ENCODE results near the gene INVS. TPM values are rescaled to one million over a fixed set of nuclear protein-coding genes. Genes with fewer than 3 reads are reported as not detected.

The INVS gene
- total RNA-seq, 2 experiments from 2014 or later, result 10.5 to 12.1 TPM

DNA sequence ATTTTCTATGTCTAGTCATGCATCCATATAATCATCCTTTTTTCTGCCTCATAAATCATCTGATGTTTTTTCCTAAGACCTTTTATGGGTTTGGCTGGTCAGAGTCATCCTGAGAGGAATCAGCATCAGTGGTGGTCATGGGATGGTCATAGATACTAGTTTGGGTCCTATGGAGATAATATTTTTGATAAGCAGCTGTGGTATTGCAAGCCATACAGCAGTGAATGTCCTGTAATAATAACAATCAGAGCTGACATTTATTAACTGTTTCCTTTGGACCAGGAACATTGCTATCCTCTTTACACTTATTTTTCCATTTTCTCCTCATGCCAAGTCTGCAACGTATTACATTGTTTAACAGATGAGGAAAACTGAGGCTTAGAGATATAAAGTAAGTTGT lies 170.6 kb downstream of the INVS start:
- ChIA-PET POLR2A (no interaction called here), CTCF (interaction anchor here (1.0 kb wide), 1 partner anchor 55 kb away, joined by 3 read pairs; no protein-coding TSS in a partner anchor)
- Mint-ChIP-seq H3K9me3 (no peaks in the 10 kb centered on the region), H3K4me1 (ENCODE audit: low read depth) (no peaks in the 10 kb centered on the region), H3K27ac (no peak overlapping the region), H3K36me3 (peaks cover 24% of the 10 kb centered on the region), H3K4me3 (no peak overlapping the region), H3K27me3 (no peaks in the 10 kb centered on the region)
- no peak for DNase-seq
- intact Hi-C loops (cut with micrococcal nuclease), result no loop called here

- ChIA-PET POLR2A (no interaction called here), CTCF (no interaction called here)
- no peak for DNase-seq
- H3K36me3 Mint-ChIP-seq, result peaks cover 27% of the 10 kb centered on the region
- H3K9me3 Mint-ChIP-seq, result no peaks in the 10 kb centered on the region
- intact Hi-C loops (cut with micrococcal nuclease), result no loop called here
- no peak overlapping the region for H3K4me3 Mint-ChIP-seq
- H3K27ac Mint-ChIP-seq, result no peak overlapping the region
- H3K4me1 Mint-ChIP-seq (ENCODE audit: low read depth), result no peaks in the 10 kb centered on the region
- H3K27me3 Mint-ChIP-seq, result no peaks in the 10 kb centered on the region
These were observed 178.3 kb downstream of the INVS start for GRCh38 chr9:100277166-100277979.

- Mint-ChIP-seq H3K27ac (no peak overlapping the region), H3K4me3 (no peak overlapping the region), H3K27me3 (no peaks in the 10 kb centered on the region), H3K4me1 (ENCODE audit: low read depth) (no peaks in the 10 kb centered on the region), H3K9me3 (peaks cover 12% of the 10 kb centered on the region), H3K36me3 (peaks cover 45% of the 10 kb centered on the region)
- CTCF ChIA-PET, result no interaction called here
- POLR2A ChIA-PET, result no interaction called here
- intact Hi-C loops (cut with micrococcal nuclease), result no loop called here
- no peak for DNase-seq
These were observed 182.0 kb downstream of the INVS start for GRCh38 chr9:100281066-100281465.

GRCh38 chr9:100281676-100282387 lies 182.8 kb downstream of the INVS start:
- H3K4me3 Mint-ChIP-seq, result no peak overlapping the region
- ChIA-PET CTCF (interaction anchor here (1.2 kb wide), 1 partner anchor 43 kb away, joined by 4 read pairs; no protein-coding TSS in a partner anchor), POLR2A (no interaction called here)
- H3K27me3 Mint-ChIP-seq, result no peaks in the 10 kb centered on the region
- H3K4me1 Mint-ChIP-seq (ENCODE audit: low read depth), result no peaks in the 10 kb centered on the region
- H3K27ac Mint-ChIP-seq, result no peak overlapping the region
- no peak for DNase-seq
- intact Hi-C loops (cut with micrococcal nuclease), result no loop called here
- H3K9me3 Mint-ChIP-seq, result peaks cover 12% of the 10 kb centered on the region
- H3K36me3 Mint-ChIP-seq, result peaks cover 45% of the 10 kb centered on the region

- no peak overlapping the region for H3K27ac Mint-ChIP-seq
- no peaks in the 10 kb centered on the region for H3K27me3 Mint-ChIP-seq
- DNase-seq, result no peak
- H3K4me1 Mint-ChIP-seq (ENCODE audit: low read depth), result no peaks in the 10 kb centered on the region
- intact Hi-C loops (cut with micrococcal nuclease), result no loop called here
- ChIA-PET POLR2A (no interaction called here), CTCF (interaction anchor here (1.2 kb wide), 1 partner anchor 42 kb away, joined by 4 read pairs; no protein-coding TSS in a partner anchor)
- no peak overlapping the region for H3K4me3 Mint-ChIP-seq
- H3K36me3 Mint-ChIP-seq, result peaks cover 46% of the 10 kb centered on the region
- H3K9me3 Mint-ChIP-seq, result peaks cover 13% of the 10 kb centered on the region
These were observed 183.3 kb downstream of the INVS start for GRCh38 chr9:100282388-100282719.

DNA sequence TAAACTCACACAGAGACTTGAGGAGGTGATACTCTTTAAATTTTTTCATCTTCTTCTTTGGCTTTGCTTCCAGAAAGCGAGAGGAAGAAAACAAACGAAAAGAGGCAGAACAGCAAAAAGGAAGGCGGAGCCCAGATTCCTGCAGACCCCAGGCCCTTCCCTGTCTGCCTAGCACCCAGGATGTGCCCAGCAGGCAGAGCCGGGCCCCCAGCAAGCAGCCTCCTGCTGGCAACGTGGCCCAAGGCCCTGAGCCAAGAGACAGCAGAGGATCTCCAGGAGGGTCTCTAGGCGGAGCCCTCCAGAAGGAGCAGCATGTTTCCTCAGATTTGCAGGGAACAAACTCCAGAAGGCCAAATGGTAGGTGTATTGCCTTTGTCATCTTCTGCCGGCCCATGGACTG lies 185.2 kb downstream of the INVS start:
- peaks cover 55% of the 10 kb centered on the region for H3K36me3 Mint-ChIP-seq

DNA sequence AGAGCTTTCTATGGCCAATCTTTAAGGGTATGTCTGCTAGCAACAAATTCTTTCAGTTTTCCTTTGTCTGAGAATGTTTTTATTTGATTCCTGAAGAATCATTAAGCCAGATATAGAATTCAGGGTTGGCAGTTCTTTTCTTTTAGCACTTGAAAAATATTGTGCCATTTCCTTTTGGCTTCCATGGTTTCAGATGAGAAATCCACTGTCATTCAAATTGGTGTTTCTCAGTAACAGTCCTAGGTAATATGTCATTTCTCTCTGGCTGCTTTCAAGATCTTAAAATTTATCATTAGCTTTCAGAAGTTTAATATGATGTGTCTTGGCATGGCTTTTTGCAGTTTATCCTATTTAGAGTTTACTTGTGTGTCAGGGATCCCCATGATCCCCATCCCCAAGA lies 186.0 kb downstream of the INVS start:
- Mint-ChIP-seq H3K4me1 (ENCODE audit: low read depth) (no peaks in the 10 kb centered on the region), H3K27ac (no peak overlapping the region), H3K36me3 (peaks cover 61% of the 10 kb centered on the region), H3K27me3 (no peaks in the 10 kb centered on the region), H3K4me3 (no peak overlapping the region), H3K9me3 (peaks cover 21% of the 10 kb centered on the region)
- CTCF ChIA-PET, result no interaction called here
- no peak for DNase-seq
- POLR2A ChIA-PET, result no interaction called here
- intact Hi-C loops (cut with micrococcal nuclease), result no loop called here

More for the DNA sequence above, 185.2 kb downstream of the INVS start:
- Mint-ChIP-seq H3K4me1 (ENCODE audit: low read depth) (no peaks in the 10 kb centered on the region), H3K9me3 (peaks cover 21% of the 10 kb centered on the region), H3K27me3 (no peaks in the 10 kb centered on the region), H3K27ac (no peak overlapping the region), H3K4me3 (no peak overlapping the region)
- no peak for DNase-seq
- ChIA-PET POLR2A (no interaction called here), CTCF (no interaction called here)
- intact Hi-C loops (cut with micrococcal nuclease), result no loop called here

DNA sequence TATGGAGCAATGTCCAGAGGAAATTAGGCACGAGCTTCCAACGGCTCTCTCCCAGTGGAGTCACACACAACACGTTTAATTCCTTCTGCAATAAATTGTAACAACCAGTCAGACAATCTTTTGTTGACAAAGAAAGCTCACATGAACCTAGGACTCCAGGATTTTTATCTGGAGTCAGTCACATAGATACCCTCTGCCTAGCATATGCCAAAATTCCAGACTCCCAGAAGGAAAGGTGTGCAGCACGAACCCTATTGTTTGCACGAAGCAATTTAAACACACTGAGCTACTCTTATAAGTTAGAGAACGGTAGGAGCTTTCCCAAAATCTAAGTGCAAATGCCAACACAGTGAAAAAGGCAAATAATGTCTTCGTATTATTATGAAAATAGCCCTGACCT lies 186.6 kb downstream of the INVS start:
- no peak overlapping the region for H3K4me3 Mint-ChIP-seq
- ChIA-PET POLR2A (no interaction called here), CTCF (no interaction called here)
- H3K36me3 Mint-ChIP-seq, result peaks cover 60% of the 10 kb centered on the region
- no peak for DNase-seq
- no peak overlapping the region for H3K27ac Mint-ChIP-seq
- peaks cover 21% of the 10 kb centered on the region for H3K9me3 Mint-ChIP-seq
- H3K27me3 Mint-ChIP-seq, result no peaks in the 10 kb centered on the region
- intact Hi-C loops (cut with micrococcal nuclease), result no loop called here
- no peaks in the 10 kb centered on the region for H3K4me1 Mint-ChIP-seq (ENCODE audit: low read depth)

- Mint-ChIP-seq H3K9me3 (peaks cover 21% of the 10 kb centered on the region), H3K27me3 (no peaks in the 10 kb centered on the region), H3K36me3 (peaks cover 62% of the 10 kb centered on the region), H3K27ac (no peak overlapping the region), H3K4me3 (no peak overlapping the region), H3K4me1 (ENCODE audit: low read depth) (no peaks in the 10 kb centered on the region)
- ChIA-PET POLR2A (no interaction called here), CTCF (no interaction called here)
- intact Hi-C loops (cut with micrococcal nuclease), result no loop called here
- DNase-seq, result no peak
These were observed 187.2 kb downstream of the INVS start for GRCh38 chr9:100286257-100286656.

DNA sequence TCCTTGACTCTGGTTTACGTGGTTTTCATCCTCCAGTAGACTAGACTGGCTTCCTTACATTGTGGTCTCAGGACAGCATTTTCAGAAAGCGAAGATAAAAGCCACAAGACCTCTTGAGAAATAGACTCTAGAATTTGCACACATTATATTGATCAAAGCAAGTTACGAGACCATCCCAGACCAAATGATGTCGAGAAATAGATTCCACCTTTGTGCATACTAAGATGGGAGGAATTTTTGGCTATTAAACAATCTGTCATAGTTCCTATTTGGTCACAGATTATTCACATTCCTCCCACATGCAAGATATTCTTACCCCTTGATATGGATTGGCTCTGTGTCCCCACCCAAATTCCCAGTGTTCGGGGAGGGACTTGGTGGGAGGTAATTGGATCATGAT lies 188.1 kb downstream of the INVS start:
- ChIA-PET CTCF (no interaction called here), POLR2A (no interaction called here)
- DNase-seq, result no peak
- Mint-ChIP-seq H3K9me3 (peaks cover 21% of the 10 kb centered on the region), H3K27ac (no peak overlapping the region), H3K27me3 (no peaks in the 10 kb centered on the region), H3K36me3 (peaks cover 72% of the 10 kb centered on the region), H3K4me3 (no peak overlapping the region), H3K4me1 (ENCODE audit: low read depth) (no peaks in the 10 kb centered on the region)
- intact Hi-C loops (cut with micrococcal nuclease), result no loop called here

DNA sequence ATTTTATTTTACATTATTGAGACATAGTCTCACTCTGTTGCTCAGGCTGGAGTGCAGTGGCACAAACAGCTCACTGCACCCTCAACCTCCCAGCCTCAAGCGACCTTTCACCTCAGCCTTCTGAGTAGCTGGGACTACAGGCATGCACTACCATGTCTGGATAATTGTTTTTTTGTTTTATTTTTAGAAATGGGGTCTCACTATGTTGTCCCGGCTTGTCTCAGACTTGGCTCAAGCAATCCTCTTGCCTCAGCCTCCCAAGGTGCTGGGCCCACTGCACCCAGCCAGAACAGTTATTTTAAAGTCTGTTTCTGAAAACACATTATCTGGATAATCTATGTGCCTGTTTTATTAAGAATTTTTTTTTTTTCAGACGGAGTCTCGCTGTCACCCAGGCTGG lies 191.7 kb downstream of the INVS start:
- no peak overlapping the region for H3K4me3 Mint-ChIP-seq
- H3K27ac Mint-ChIP-seq, result no peak overlapping the region
- ChIA-PET CTCF (no interaction called here), POLR2A (no interaction called here)
- H3K36me3 Mint-ChIP-seq, result peaks cover 62% of the 10 kb centered on the region
- H3K27me3 Mint-ChIP-seq, result no peaks in the 10 kb centered on the region
- DNase-seq, result no peak
- intact Hi-C loops (cut with micrococcal nuclease), result no loop called here
- no peaks in the 10 kb centered on the region for H3K4me1 Mint-ChIP-seq (ENCODE audit: low read depth)
- peaks cover 10% of the 10 kb centered on the region for H3K9me3 Mint-ChIP-seq

DNA sequence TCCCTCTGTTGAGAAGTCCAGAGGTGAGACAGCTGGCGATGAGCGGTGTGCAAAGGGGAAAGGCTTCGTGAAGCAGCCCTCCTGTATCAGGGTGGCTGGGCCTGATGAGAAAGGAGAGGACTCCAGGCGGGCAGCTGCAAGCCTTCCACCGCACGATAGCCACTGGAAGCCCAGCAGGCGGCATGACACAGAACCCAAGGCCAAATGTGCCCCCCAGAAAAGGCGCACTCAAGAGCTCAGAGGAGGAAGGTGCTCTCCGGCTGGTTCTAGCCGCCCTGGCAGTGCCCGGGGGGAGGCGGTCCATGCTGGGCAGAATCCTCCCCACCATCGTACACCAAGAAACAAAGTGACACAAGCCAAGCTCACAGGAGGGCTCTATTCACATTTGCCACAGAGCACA lies 193.4 kb downstream of the INVS start:
- no peaks in the 10 kb centered on the region for H3K27me3 Mint-ChIP-seq
- POLR2A ChIA-PET, result no interaction called here
- intact Hi-C loops (cut with micrococcal nuclease), result no loop called here
- DNase-seq, result no peak
- H3K27ac Mint-ChIP-seq, result no peak overlapping the region
- CTCF ChIA-PET, result no interaction called here
- no peaks in the 10 kb centered on the region for H3K4me1 Mint-ChIP-seq (ENCODE audit: low read depth)
- H3K9me3 Mint-ChIP-seq, result peaks cover 8% of the 10 kb centered on the region
- H3K36me3 Mint-ChIP-seq, result peaks cover 53% of the 10 kb centered on the region
- H3K4me3 Mint-ChIP-seq, result no peak overlapping the region

DNA sequence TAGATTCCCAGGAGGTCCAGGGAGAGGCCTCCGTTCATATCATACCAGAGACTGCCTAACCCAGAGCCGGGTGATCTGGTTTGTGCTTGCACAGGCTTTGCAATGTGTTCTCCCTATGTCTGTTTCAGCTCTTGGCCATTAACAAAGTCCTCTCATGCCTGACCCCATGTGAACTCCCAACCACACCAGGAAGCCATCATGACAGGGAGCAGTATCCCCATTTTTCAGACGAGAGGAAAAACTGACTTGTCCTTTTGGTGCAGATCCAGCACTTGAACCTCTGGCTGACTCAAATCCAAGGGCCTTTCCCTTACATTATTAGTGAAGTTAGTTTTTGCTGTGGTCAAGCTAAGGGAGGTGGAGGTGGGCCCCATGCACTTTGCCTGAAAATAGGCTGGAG lies 195.3 kb downstream of the INVS start:
- no peaks in the 10 kb centered on the region for H3K9me3 Mint-ChIP-seq
- H3K27me3 Mint-ChIP-seq, result no peaks in the 10 kb centered on the region
- no peak overlapping the region for H3K27ac Mint-ChIP-seq
- intact Hi-C loops (cut with micrococcal nuclease), result no loop called here
- DNase-seq, result no peak
- peaks cover 42% of the 10 kb centered on the region for H3K36me3 Mint-ChIP-seq
- no peaks in the 10 kb centered on the region for H3K4me1 Mint-ChIP-seq (ENCODE audit: low read depth)
- CTCF ChIA-PET, result no interaction called here
- no peak overlapping the region for H3K4me3 Mint-ChIP-seq
- POLR2A ChIA-PET, result interaction anchor here (0.6 kb wide), 1 partner anchor 17 kb away, joined by 4 read pairs; no protein-coding TSS in a partner anchor

Data from activated CD4-positive, alpha-beta memory T cell treated with anti-CD3 and anti-CD28 coated beads for 36 hours (primary cell).